ENCODE measurements around the gene CRISPLD2.

- no peak for TF ChIP-seq CTCF (IDR thresholded peaks at IDR 0.05)
- TF ChIP-seq ZFX (IDR thresholded peaks at IDR 0.05; ENCODE audit: borderline replicate concordance), result no peak
Observed at GRCh38 chr16:84804326-84804725, 15.5 kb upstream of the CRISPLD2 start.

All from 22Rv1 (cell line).